ELF-1 (cell line): Measurements from ENCODE around the gene MEGF10.
A peak's percentile ranks its signal among the peaks of the same experiment; 100 is the strongest.

Experiments
- DNase-seq: peaks from one replicate; pipeline ENCODE4 v3.0.0-alpha.2; 2016; ENCODE audit warnings: low read depth, low spot score

MEGF10 gene

GRCh38 chr5:127367946-127368465 is 77.4 kb downstream of the MEGF10 start:
- no peak for DNase-seq

- DNase-seq: no peak
Measured at GRCh38 chr5:127369796-127370195, 79.2 kb downstream of the MEGF10 start.

- DNase-seq: no peak
Measured at GRCh38 chr5:127370631-127371030, 80.0 kb downstream of the MEGF10 start.

- peak; percentile 5 for DNase-seq
Measured at GRCh38 chr5:127373858-127374491, 83.4 kb downstream of the MEGF10 start.

GRCh38 chr5:127375124-127375523 is 84.5 kb downstream of the MEGF10 start:
- DNase-seq: no peak

GRCh38 chr5:127375544-127376091 is 85.0 kb downstream of the MEGF10 start:
- no peak for DNase-seq

GRCh38 chr5:127377651-127378050 is 87.1 kb downstream of the MEGF10 start:
- no peak for DNase-seq

- no peak for DNase-seq
Measured at GRCh38 chr5:127385936-127386335, 95.3 kb downstream of the MEGF10 start.

GRCh38 chr5:127386557-127386956 is 96.0 kb downstream of the MEGF10 start:
- DNase-seq: no peak

- no peak for DNase-seq
Measured at GRCh38 chr5:127389601-127390000, 99.0 kb downstream of the MEGF10 start.

- no peak for DNase-seq
Measured at GRCh38 chr5:127392762-127393161, 102.2 kb downstream of the MEGF10 start.

- no peak for DNase-seq
Measured at GRCh38 chr5:127396490-127397155, 106.0 kb downstream of the MEGF10 start.

- DNase-seq: no peak
Measured at GRCh38 chr5:127398508-127398907, 107.9 kb downstream of the MEGF10 start.

GRCh38 chr5:127399068-127399467 is 108.5 kb downstream of the MEGF10 start:
- no peak for DNase-seq

- DNase-seq: no peak
Measured at GRCh38 chr5:127400539-127400938, 109.9 kb downstream of the MEGF10 start.

- no peak for DNase-seq
Measured at GRCh38 chr5:127400946-127401670, 110.5 kb downstream of the MEGF10 start.

- DNase-seq: peak; percentile 32
Measured at GRCh38 chr5:127402361-127402760, 111.8 kb downstream of the MEGF10 start.

GRCh38 chr5:127404190-127404589 is 113.6 kb downstream of the MEGF10 start:
- no peak for DNase-seq

GRCh38 chr5:127406326-127407121 is 115.9 kb downstream of the MEGF10 start:
- peak; percentile 33 for DNase-seq

GRCh38 chr5:127409246-127409917 is 118.8 kb downstream of the MEGF10 start:
- DNase-seq: no peak
